Measurements from ENCODE around the gene PIP5KL1.
"Not testable (repeated sequence)": the region's sequence is repeated elsewhere in the genome, so short reads cannot be mapped to it uniquely, and the experiment has no call there.

Gene PIP5KL1

DNA sequence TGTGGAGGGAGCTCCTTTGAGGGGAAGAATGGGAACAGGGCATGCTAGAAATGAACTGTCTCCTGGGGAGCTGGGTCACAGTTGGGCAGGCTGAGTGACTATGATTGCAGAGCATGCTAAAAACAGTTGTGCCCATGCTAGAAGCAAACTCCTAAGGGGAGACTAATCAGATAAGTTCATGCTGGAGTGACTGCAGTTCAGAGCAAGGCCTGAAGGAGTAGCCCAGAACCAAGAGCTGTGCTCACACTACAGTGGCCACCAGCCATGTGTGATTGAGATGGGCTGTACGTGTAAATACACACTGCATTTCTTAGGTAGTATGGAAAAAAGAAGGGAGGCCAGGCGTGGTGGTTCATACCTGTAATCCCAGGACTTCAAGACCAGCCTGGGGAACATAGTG is 42.8 kb downstream of the PIP5KL1 start:
- no peak for DNase-seq (ENCODE audit: low spot score)

DNA sequence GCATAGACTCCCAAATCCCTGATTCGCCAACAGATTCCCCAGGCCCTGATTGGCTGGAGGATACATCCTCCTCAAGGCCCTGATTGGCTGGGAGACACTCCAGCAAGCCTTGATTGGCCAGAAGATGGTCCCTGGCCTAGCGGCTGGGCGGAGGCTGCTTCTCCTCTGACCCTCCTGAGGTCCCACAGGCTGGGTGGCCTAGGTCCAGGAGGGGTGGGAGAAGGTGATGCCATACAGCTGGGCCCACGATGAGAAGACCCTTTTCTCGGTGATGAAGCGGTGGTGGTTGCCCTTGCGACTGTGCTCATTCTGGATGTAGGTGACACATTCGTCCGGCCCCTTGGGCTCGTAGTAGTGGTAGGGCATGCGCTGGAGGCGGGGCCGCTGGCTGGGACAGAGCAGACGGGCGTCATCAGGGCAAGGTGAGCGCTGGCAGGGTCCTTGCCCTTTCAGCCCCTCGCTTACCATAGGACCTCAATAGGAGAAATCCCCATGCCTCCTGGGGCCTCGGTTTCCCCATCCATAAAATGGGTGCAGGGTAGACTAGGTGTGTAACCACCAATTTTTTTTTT is 44.1 kb downstream of the PIP5KL1 start:
- DNase-seq (ENCODE audit: low spot score): peak; percentile 61

DNA sequence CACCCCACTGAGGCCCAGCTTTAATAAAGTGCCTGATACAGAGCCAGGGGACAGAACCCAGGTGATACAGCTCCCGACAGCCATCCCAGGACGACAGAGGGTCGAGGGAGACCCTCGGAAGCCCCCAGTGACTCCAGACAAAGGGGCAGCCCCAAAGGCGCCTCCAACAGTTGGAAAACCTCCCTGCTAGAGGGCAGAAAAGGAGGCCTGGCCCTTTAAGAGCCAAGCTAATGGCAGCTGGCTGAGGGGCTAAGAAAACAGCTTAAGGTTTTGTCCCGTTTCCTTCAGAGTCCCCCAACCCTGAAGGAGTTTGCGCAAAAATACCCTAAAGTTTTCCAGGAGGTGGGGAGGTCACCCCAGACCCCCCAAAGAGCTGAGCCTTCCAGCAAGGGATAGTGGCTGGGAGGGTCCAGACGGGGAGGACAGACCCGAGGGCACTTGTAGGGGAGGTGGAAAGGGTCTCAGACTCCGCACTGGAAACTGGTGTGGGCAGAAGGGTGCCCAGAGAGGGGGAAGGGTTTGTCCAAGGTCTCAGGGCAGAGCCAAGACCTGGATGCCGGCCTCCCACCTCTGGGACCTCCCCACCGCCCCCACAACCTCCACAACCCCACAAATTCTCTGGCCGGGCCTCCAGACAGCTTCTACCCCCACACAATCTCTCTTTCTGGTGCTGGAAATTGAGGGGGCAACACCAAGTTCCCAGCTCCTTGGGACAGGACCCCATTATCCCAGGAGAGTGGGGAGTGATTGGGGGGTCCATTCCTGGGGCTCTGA is 44.9 kb downstream of the PIP5KL1 start:
- DNase-seq (ENCODE audit: low spot score): no peak

DNA sequence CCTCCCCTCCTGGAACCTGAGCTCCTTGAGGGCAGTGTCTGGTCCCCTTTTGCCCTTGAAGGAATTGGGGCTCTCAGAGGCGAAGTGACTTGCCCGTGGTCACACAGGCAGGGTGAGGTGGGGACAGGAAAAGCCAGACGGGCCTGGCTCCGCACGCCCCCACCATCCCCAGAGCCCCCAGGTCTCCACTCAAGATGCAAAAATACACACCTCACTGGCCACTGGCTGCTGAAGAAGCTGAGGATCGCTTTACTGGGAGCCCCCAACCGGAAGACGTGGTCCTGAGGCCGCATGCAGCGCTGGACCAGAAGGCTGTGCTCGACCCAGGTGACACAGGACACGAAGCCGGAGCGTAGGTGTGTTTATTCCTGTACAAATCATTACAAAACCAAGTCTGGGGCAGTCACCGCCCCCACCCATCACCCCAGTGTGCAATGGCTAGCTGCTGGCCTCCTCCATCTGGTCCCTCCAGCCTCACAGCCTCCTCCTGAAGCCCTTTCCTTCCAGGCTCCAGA is 45.5 kb downstream of the PIP5KL1 start:
- no peak for DNase-seq (ENCODE audit: low spot score)

DNA sequence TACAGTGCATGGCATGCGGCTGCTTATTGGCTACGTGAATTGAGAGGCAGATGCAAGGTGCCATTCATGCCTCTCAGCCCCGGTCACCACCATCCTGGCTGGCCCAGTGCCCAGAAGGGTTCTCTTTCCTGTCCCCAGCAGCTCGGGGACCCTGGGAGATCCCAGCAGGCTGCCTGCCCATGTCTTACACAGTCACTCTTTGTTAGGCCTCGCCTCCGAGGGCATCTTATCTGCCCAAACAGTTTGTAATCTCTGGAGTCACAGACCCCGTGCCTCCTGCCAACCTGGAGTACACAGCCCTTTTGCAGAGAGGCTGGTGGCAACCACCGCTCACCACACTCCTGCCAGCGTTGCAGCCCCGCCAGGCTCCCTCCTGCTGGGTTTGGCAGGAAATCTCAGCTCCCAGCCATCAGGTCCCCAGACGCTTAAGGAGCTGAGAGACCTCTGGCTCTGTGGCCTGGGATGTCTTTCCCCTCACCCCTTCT is 46.1 kb downstream of the PIP5KL1 start:
- DNase-seq (ENCODE audit: low spot score): no peak

DNA sequence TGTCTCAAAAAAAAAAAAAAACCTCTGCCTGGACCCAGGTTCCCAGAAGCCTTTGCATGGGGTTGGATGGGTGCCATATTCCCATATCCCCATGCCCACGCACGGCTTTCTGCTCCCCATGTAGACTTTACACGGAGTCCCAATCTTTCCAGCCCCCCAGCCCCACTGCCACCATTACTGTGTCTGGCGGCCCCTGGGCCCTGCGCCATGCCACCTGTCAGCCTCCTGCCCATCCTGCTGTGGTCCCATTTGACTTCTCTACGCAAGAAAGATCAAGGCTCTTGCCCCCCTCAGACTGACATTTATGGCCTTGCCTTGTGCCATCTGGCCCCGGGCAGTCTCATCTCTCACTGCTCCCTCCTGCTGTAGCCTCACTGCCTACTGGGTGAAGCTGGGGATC is 46.6 kb downstream of the PIP5KL1 start:
- DNase-seq (ENCODE audit: low spot score): no peak

DNA sequence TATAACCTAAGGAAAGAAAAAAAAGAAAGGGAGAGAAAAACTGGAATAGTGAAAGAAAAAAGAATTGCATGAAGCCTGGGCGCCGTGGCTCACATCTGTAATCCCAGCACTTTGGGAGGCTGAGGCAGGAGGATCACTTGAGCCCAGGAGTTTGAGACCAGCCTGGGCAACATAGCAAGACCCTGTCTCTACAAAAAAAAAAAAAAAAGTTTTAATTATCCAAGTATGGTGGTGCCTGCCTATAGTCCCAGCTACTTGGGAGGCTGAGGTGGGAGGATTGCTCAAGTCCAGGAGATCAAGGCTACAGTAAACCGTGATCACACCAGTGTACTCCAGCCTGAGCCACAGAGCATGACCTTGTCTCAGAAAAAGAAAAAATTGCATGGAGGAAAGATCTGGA is 48.9 kb downstream of the PIP5KL1 start:
- not testable (repeated sequence) for DNase-seq (ENCODE audit: low spot score)

DNA sequence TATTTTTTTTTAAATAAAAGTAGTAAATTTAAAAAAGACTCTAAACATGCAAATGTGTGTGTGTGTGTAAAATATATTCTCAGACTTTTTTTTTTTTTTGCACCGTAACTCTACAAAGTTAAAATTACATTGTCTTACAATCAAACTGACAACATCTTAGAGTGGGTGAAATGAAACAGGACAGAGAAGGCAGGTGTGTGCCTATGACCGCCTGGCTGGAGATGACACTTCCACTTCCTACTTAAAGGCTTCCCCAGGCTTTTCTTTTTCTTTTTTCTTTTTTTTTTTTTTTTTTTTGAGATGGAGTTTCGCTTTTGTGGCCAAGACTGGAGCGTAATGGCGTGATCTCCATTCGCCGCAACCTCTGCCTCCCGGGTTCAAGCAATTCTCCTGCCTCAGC is 50.4 kb downstream of the PIP5KL1 start:
- DNase-seq (ENCODE audit: low spot score): no peak

DNA sequence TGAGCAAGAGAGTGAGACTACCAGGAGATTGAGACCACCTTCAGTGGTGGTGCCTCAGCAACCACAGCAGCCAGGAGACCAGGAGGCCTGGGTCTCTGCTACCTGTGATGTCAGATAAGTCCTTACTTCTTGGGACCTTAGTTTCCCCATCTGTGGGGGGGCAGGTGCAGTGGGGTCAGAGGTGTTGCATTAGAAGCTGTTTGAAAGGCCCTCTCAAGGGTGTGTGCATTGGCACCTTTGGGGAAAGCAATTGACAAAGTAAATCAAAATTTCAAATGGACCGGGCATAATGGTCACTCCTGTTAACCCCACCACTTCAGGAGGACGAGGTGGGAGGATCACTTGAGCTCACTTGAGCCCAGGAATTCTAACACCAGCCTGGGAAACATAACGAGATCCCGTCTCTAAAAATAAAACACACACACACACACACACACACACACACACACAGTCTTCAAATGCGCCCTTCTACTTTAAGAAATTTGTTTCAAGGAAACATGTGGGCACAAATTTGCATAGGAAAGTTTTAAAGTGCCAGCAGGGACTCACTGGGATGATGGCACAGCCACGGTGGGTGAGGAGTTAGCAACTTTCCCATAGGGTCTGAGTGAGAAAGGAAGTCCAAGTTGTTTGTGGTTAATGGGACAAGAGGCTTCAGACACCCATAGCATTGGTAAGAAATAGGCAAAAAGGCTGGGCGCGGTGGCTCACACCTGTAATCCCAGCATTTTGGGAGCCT is 51.8 kb downstream of the PIP5KL1 start:
- DNase-seq (ENCODE audit: low spot score): no peak

DNA sequence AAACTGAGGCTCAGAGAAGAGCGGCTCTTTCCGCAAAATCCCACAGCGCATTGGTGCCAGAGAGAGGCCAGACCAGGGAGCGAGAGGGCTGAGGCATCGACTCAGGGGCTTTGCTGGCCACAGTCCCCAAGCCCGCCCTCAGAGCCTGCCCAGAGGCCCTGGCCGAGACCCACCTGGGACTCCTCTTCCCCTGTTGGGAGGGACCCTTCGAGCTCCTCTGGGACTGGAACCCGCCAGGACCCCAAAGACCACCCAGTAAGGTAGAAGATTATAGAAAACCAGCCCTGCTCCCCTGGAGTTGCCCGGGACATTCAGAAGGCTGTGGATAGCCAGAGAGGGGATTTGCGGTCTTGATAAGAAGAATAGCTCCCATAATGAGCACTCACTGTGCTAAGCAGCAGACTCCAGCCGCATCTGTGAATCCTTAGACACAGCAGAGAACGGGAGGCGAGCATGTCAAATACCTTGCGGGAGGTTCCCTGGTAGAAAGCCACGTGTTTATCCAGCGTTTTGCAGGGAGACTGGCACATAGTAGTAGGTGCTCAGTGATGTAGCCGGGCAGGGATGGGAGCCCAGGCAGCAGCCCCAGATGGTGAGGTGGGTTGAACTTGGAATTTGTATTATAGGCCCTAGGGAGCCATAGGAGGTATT is 52.5 kb downstream of the PIP5KL1 start:
- DNase-seq (ENCODE audit: low spot score): no peak

DNA sequence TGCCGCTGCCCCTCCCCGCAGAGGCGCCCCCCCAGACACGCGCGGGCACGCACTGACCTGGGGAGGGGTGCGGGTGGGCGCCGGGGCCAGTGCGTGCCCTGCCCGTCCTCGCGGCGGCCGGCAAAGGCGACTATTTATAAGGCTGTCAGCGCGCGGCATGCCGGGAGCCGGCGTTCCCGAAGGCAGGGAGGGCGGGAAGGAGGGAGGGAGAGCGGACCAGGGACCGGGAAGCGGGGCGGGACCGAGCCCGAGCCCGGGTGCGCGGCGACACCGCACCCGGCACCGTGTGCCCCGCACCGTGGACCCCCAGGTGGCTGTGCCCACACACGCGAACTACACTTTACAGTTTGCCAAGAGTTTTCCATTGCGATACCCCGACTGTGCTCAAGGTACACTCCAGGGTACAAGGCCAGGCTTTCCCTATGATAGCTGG is 53.0 kb downstream of the PIP5KL1 start, which contains the start of gene AK1:
Gene AK1, minus strand, starts transcription at position 110 of the 433 bp plus-strand sequence. CDS start 3,058 bp downstream, outside the sequence.
- DNase-seq (ENCODE audit: low spot score): peak; percentile 89

DNA sequence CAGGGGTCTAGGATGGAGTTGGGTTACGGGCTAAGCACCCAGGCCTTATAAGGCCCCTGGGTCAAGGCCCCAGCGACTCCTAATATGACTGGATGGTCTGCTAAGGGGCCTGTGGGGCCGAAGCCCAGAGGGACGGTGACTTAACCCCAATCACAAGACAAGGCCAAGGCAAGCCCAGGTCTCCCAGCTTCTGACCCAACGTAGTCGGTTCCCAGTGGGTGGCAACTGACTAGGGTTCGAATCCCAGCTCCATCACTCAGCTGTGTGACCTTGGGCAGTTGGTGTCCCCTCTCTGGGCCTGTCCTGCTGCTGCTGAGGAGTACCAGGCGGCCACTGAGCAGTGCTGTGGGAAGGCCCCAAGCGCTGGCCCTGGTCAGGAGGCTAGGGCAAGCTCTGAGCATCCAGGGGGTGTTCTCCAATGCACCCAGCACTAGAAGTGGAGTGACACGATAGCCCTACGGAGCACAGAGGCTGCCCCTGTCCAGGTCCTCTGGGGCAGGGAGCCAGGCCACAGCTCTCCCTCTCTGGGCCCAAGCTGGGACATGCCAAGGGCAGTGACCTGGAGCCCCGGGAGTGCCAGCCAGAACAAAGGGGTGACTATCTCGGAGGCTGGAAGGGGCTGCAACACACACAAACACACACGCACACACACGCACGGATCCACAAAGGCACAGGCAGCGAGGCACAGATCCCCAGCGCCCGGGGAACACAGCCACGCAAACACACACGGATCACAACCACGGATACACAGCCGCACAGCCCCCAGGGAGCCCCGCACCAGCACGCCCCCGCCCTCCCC is 53.6 kb downstream of the PIP5KL1 start:
- peak; percentile 35 for DNase-seq (ENCODE audit: low spot score)

DNA sequence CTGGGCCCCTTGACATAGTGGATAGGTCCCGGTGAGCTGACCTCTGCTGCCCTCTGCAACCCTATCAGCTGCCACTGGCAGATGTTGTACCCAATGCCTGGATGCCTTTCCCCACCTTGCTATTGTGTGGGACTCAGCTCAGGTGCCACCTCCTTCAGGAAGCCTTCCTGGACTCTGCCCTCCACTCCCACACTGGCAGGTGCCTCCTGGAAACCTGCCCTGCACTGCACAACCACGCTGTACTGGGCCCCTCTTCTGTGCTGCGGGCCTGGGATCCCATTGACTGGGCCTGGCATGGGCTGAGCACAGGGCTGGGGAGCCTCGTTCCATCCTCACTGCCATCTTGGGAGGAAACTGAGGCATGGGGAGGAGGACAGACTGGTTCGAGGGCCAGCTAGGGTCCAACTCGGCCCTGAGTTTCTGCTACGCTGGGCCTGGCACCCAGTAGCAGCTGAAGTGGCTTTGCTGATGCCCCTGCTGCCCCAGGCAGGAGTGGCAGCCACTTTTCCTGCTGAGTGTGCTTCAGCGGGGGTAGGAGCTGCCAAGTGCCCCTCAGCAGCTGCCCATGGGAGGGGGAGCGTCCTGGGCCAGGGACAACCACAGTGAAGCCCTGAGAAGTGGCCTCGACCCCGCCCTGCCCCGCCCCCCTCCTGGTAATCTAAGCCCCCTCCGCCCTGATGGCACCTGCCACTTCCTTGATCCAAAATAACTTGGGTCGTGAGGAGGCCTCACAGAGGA is 54.4 kb downstream of the PIP5KL1 start:
- no peak for DNase-seq (ENCODE audit: low spot score)

DNA sequence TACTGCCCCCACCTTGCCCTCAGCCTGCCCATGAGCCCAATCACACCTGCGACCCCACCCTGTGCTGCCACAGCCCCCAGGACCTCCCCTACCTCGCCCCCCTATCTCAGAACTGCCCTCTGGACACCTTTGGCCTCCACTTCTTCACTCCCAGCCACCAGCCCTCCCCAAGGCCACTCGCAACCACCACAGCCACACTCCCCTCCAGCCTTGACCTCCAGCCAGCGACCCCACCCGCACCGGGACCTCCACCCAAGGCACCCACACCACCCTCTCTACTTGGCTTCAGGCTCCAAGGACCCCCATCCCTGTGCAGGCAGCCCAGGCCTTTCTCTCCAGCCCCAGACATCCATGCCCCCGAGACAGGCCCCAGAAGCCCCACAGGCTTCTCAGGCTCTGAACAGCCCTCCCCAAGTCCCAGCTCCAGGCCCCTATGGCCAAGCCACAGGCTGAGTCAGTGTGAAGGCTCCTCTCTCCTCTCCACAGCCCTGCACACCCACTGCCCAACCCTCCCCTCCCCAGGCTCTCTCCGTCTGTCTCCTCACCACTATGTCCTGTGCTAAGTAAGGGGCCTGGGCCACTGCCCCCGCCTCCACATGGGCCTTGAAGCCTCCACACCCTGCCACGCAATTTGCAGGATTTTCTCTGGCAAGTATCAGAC is 55.1 kb downstream of the PIP5KL1 start:
- DNase-seq (ENCODE audit: low spot score): no peak

DNA sequence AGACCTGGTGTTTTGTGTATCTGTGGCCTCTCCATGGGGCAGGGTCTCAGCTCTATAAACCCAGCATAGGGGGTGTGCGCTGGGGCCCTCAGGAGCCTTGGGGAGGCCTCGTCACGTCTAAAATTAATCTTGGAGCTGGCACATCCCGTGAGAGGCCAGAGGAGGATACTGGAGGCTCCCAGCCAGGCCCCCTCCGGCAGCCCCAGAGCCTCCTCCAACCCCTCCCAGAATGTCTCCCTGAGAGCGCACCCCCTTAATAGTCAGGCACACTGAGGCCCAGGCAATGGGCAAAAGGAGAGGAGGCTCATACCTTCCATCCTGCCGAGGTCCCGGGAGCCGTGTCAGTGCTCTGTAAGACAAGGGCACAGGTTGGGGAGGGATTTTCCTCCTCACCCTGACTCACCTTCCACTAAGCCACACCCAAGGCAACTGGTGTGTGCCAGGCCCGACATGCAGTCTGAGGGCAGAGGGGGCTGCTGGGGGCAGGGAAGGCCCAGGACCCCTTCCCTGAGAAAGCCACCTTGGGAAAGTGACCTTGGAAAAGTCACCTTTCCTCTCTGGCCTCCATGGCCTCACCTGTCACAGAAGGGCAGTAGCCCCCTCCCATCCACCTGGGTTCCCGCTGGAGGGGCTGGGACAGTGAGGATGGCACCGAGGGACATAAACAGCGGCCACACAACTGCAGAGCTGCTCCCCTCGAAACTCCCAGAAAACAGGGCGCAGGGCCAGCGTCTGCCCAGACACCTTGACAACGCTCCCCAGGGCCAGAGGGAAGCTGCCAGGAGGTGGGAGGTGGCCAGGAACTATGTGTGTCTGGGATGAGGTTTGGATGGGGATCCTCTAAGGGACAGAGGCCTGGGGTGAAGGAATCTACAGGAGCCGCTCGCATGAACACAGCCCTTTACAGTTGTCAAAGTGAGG is 56.0 kb downstream of the PIP5KL1 start:
- DNase-seq (ENCODE audit: low spot score): no peak

DNA sequence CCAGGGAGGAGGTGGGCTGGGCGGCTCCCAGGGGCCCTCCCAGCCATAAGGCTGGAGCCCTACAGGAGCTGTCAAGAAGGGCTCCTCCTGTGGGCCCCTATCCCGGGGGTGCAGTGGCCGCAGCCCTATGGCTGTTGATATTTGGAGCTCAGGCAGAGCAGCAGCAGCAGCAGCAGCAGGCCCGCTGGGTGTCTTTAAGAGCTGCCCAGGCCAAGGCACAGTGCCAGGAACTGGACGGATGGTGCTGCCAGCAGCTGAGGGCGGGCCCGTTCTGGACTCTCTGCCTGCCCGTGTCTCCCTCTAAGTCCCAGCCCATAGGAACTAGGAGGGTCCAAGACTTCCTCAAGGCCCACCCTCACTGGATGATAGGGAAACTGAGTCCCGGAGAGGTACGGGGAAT is 56.7 kb downstream of the PIP5KL1 start:
- no peak for DNase-seq (ENCODE audit: low spot score)

DNA sequence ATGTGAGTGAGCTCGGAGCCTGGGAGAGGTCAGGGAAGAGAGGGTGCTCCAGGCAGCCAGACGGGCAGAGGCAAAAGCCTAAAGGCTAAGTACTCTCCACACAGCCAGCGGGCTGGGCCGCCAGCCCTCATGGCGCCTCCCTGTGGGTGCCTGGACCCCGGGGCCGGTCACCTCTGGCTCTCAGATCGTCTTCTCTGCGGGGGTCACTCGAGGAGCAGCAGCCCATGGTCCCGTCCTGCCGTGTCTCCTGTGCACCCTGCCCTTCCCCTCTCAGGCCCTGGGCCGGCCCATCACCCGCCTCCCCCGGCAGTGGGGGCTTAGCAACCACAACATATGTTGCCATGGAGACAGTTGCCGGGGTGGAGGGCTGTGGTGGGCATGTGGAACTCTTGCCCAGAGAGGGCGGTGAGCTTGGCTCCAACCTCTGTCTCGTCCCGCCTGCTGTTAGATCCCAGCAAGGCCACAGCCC is 57.3 kb downstream of the PIP5KL1 start:
- no peak for DNase-seq (ENCODE audit: low spot score)

DNA sequence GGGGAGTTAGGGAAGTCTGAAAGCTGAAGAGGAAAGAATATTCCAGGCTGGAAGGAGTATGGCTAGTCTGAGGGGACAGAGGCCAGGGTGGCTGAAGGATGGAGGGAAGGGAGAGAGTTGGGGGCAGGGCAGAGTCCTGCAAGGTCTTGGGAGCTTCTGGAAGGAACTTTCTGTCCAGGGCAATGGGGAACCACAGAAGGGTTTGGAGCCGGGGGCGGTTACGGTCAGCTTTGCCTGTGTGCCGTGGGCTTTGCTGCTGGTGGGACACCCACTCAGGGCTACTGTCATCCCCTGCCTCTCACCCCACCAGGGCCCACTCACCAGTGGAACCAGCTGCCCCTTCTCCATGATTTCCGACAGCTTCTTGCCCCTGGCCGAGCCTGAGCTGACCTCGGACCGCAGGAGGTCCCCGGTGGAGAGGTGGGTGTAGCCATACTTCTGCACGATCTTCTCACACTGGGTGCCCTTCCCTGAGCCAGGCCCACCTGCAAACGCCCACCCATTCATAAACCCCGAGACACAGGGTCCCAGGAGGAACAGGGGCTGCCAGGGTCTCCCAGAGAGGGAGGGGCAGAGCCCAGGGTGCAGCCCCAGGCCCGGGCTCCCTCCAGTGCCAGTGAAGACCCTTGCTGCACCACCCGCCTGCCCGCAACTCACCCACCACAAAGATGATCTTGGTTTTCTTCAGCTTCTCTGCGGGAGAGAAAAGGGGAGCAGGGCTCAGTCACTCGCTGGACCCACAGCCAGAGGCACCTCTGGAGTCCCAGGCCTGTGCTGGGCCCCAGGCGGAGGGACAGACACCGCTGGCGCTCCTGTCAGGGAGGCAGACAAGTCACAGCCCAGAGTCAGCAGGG is 58.0 kb downstream of the PIP5KL1 start:
- DNase-seq (ENCODE audit: low spot score): no peak
